Measurements from ENCODE around the gene SETD1A. TPM values are rescaled to one million over a fixed set of nuclear protein-coding genes. Genes with fewer than 3 reads are reported as not detected.

SETD1A gene
- total RNA-seq, 1 donor from 2014 or later: 4.7 TPM

GRCh38 chr16:30992931-30993816 is 35.6 kb downstream of the SETD1A start:
- TF ChIP-seq CTCF (conservative IDR thresholded peaks at IDR 0.05; ENCODE audit: low read depth, low read length): no peak
- DNase-seq (ENCODE audit: low read depth): no peak

GRCh38 chr16:30995927-30996323 is 38.4 kb downstream of the SETD1A start:
- H3K4me3 ChIP-seq (ENCODE audit: low read depth, low read length): peak overlapping the region; percentile 72
- DNase-seq (ENCODE audit: low read depth): no peak
- TF ChIP-seq CTCF (conservative IDR thresholded peaks at IDR 0.05; ENCODE audit: low read depth, low read length): no peak

More at GRCh38 chr16:30992931-30993816, 35.6 kb downstream of the SETD1A start:
- H3K4me3 ChIP-seq (ENCODE audit: low read depth, low read length): no peak overlapping the region

GRCh38 chr16:30996324-30996984 is 38.9 kb downstream of the SETD1A start:
- DNase-seq (ENCODE audit: low read depth): no peak
- peak overlapping the region; percentile 72 for H3K4me3 ChIP-seq (ENCODE audit: low read depth, low read length)
- TF ChIP-seq CTCF (conservative IDR thresholded peaks at IDR 0.05; ENCODE audit: low read depth, low read length): no peak

GRCh38 chr16:30996985-30997724 is 39.6 kb downstream of the SETD1A start:
- no peak for TF ChIP-seq CTCF (conservative IDR thresholded peaks at IDR 0.05; ENCODE audit: low read depth, low read length)
- peak overlapping the region; percentile 72 for H3K4me3 ChIP-seq (ENCODE audit: low read depth, low read length)
- no peak for DNase-seq (ENCODE audit: low read depth)

GRCh38 chr16:30997725-30998711 is 40.5 kb downstream of the SETD1A start:
- no peak for TF ChIP-seq CTCF (conservative IDR thresholded peaks at IDR 0.05; ENCODE audit: low read depth, low read length)
- peak overlapping the region; percentile 72 for H3K4me3 ChIP-seq (ENCODE audit: low read depth, low read length)
- peak; percentile 69 for DNase-seq (ENCODE audit: low read depth)
